ENCODE measurements around the gene CDC14C.

The CDC14C gene

DNA sequence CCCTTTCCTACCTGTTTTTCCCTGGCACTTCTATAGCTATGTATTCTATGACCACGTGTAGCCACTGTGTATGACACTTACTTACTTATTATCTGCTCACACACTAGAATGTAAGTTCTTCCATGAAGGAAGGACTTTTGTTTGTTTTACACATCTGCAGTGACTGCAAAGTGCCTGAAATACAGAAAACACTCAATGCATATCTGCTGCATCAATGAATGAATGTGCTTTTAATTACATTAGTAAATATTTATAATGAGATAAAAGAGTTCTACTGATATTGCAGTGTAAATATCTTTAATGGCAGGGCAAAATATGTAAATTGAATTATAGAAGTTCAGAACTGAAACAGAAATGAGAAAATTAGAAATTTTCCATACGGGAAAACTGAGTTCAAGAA, 43.5 kb upstream of the CDC14C start:
- no peak for TF ChIP-seq EZH2phosphoT487 (conservative IDR thresholded peaks at IDR 0.05; ENCODE audit: low read length)

DNA sequence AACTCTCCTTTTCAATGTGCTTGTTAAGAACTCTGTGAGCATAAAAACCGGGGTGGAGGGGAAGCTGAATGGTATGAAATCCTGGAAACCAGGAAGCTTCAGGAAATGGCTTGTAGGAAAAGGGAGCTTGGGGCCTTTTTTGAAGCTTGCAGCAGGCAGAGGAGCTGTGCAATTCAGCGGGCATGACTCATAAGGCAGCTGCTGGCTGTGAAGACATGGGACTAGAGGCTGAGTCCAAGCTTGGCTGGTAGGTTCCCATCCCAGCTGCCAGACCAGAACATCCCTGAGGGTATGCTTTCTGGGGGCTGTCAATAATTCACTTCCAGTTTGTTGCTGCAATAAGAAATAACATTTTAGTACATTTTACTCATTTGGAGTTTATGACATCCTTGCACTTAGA, 36.8 kb upstream of the CDC14C start:
- Histone ChIP-seq H3K9me3 (ENCODE audit: insufficient read depth, low read length) (no peaks in the 10 kb centered on the region), H2AFZ (ENCODE audit: low read depth, low read length, severe bottlenecking) (no peak overlapping the region), H3K9ac (ENCODE audit: low read length) (no peak overlapping the region), H3K79me2 (ENCODE audit: insufficient read depth, low read length) (no peaks in the 10 kb centered on the region), H3K9me2 (replicated peaks; ENCODE audit: insufficient read depth, low read length) (no peaks in the 10 kb centered on the region), H4K20me1 (ENCODE audit: low read depth, low read length) (no peaks in the 10 kb centered on the region), H3K36me3 (ENCODE audit: low read length) (no peaks in the 10 kb centered on the region), H3K27ac (ENCODE audit: low read depth, low read length) (no peak overlapping the region), H3K4me2 (ENCODE audit: low read depth, low read length, poor library complexity, severe bottlenecking) (no peak overlapping the region), H3K27me3 (ENCODE audit: low read length) (no peaks in the 10 kb centered on the region), H3K4me3 (ENCODE audit: insufficient read depth, low read length, poor library complexity, severe bottlenecking) (no peak overlapping the region), H3F3A (ENCODE audit: insufficient read depth) (no peaks in the 10 kb centered on the region)
- TF ChIP-seq EZH2phosphoT487 (conservative IDR thresholded peaks at IDR 0.05; ENCODE audit: low read length), result no peak
- TF ChIP-seq, protein P1, sequence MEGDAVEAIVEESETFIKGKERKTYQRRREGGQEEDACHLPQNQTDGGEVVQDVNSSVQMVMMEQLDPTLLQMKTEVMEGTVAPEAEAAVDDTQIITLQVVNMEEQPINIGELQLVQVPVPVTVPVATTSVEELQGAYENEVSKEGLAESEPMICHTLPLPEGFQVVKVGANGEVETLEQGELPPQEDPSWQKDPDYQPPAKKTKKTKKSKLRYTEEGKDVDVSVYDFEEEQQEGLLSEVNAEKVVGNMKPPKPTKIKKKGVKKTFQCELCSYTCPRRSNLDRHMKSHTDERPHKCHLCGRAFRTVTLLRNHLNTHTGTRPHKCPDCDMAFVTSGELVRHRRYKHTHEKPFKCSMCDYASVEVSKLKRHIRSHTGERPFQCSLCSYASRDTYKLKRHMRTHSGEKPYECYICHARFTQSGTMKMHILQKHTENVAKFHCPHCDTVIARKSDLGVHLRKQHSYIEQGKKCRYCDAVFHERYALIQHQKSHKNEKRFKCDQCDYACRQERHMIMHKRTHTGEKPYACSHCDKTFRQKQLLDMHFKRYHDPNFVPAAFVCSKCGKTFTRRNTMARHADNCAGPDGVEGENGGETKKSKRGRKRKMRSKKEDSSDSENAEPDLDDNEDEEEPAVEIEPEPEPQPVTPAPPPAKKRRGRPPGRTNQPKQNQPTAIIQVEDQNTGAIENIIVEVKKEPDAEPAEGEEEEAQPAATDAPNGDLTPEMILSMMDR (IDR thresholded peaks at IDR 0.05; ENCODE audit: insufficient read depth, low read length, poor library complexity, severe bottlenecking), result no peak

More for the DNA sequence above, 43.5 kb upstream of the CDC14C start:
- no peaks in the 10 kb centered on the region for H3K9me2 ChIP-seq (replicated peaks; ENCODE audit: insufficient read depth, low read length)
- no peak overlapping the region for H3K9ac ChIP-seq (ENCODE audit: low read length)
- no peak overlapping the region for H2AFZ ChIP-seq (ENCODE audit: low read depth, low read length, severe bottlenecking)
- H3K27ac ChIP-seq (ENCODE audit: low read depth, low read length), result no peak overlapping the region
- H3K27me3 ChIP-seq (ENCODE audit: low read length), result no peaks in the 10 kb centered on the region
- H3K79me2 ChIP-seq (ENCODE audit: insufficient read depth, low read length), result no peaks in the 10 kb centered on the region
- H3K9me3 ChIP-seq (ENCODE audit: insufficient read depth, low read length), result no peaks in the 10 kb centered on the region
- no peak overlapping the region for H3K4me2 ChIP-seq (ENCODE audit: low read depth, low read length, poor library complexity, severe bottlenecking)
- no peaks in the 10 kb centered on the region for H4K20me1 ChIP-seq (ENCODE audit: low read depth, low read length)
- no peaks in the 10 kb centered on the region for H3F3A ChIP-seq (ENCODE audit: insufficient read depth)
- H3K36me3 ChIP-seq (ENCODE audit: low read length), result no peaks in the 10 kb centered on the region
- no peak overlapping the region for H3K4me3 ChIP-seq (ENCODE audit: insufficient read depth, low read length, poor library complexity, severe bottlenecking)

DNA sequence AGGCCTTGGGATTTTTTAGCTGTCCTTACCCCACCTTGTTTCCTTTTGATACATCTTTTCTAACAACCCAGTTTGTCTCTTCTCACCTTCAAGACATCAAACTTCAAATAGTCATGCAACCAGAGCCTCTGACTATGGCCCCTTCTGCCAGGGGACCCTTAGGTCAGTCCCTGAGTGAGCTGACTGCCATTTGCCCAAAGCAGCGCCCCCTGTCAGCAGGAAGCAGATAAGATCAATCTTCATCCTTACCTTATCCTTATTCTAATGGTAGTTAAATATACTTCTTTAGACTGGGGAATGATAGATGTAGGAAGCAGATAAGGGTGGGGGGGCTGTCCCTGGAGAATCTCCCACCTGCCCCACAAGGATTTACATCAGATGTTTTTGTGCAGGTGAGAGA, 29.8 kb upstream of the CDC14C start:
- no peak overlapping the region for H3K27ac ChIP-seq (ENCODE audit: low read depth, low read length)

DNA sequence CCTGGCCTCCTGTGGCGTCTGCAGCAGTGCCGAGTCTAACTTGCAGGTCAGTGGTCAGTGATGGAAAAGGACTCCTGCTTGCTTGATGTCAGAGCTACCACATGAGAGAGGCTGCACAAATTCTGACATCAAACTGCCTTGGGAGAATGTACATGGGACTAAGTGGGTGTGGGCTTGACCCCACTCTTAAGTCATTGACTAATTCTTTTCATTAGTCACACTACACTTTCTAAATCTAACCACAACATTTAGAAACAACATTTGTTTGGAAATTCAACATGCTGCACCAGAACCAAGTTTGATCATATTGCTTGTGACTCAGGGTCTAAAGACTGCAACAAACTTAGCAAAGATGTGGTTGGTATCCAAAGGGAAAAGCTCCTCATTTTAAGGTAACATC, 24.4 kb upstream of the CDC14C start:
- Histone ChIP-seq H3F3A (ENCODE audit: insufficient read depth) (no peaks in the 10 kb centered on the region), H4K20me1 (ENCODE audit: low read depth, low read length) (no peaks in the 10 kb centered on the region), H2AFZ (ENCODE audit: low read depth, low read length, severe bottlenecking) (no peak overlapping the region), H3K9me2 (replicated peaks; ENCODE audit: insufficient read depth, low read length) (no peaks in the 10 kb centered on the region), H3K4me2 (ENCODE audit: low read depth, low read length, poor library complexity, severe bottlenecking) (no peak overlapping the region), H3K4me3 (ENCODE audit: insufficient read depth, low read length, poor library complexity, severe bottlenecking) (no peak overlapping the region), H3K9ac (ENCODE audit: low read length) (no peak overlapping the region), H3K79me2 (ENCODE audit: insufficient read depth, low read length) (no peaks in the 10 kb centered on the region), H3K36me3 (ENCODE audit: low read length) (no peaks in the 10 kb centered on the region), H3K27ac (ENCODE audit: low read depth, low read length) (no peak overlapping the region), H3K27me3 (ENCODE audit: low read length) (no peaks in the 10 kb centered on the region), H3K9me3 (ENCODE audit: insufficient read depth, low read length) (no peaks in the 10 kb centered on the region)
- TF ChIP-seq, protein P1 (IDR thresholded peaks at IDR 0.05; ENCODE audit: insufficient read depth, low read length, poor library complexity, severe bottlenecking), result no peak
- no peak for TF ChIP-seq EZH2phosphoT487 (conservative IDR thresholded peaks at IDR 0.05; ENCODE audit: low read length)

More for the DNA sequence above, 29.8 kb upstream of the CDC14C start:
- H3K9me3 ChIP-seq (ENCODE audit: insufficient read depth, low read length), result no peaks in the 10 kb centered on the region
- no peak overlapping the region for H3K4me2 ChIP-seq (ENCODE audit: low read depth, low read length, poor library complexity, severe bottlenecking)
- H3K4me3 ChIP-seq (ENCODE audit: insufficient read depth, low read length, poor library complexity, severe bottlenecking), result no peak overlapping the region
- H2AFZ ChIP-seq (ENCODE audit: low read depth, low read length, severe bottlenecking), result no peak overlapping the region
- no peak for TF ChIP-seq EZH2phosphoT487 (conservative IDR thresholded peaks at IDR 0.05; ENCODE audit: low read length)
- TF ChIP-seq, protein P1 (IDR thresholded peaks at IDR 0.05; ENCODE audit: insufficient read depth, low read length, poor library complexity, severe bottlenecking), result peak; percentile 13
- H3K79me2 ChIP-seq (ENCODE audit: insufficient read depth, low read length), result no peaks in the 10 kb centered on the region
- H3K9ac ChIP-seq (ENCODE audit: low read length), result no peak overlapping the region
- no peaks in the 10 kb centered on the region for H4K20me1 ChIP-seq (ENCODE audit: low read depth, low read length)
- no peaks in the 10 kb centered on the region for H3K36me3 ChIP-seq (ENCODE audit: low read length)
- H3F3A ChIP-seq (ENCODE audit: insufficient read depth), result no peaks in the 10 kb centered on the region
- H3K9me2 ChIP-seq (replicated peaks; ENCODE audit: insufficient read depth, low read length), result no peaks in the 10 kb centered on the region
- H3K27me3 ChIP-seq (ENCODE audit: low read length), result no peaks in the 10 kb centered on the region

All from SU-DHL-6 (cell line).